GM08714 (cell line): ENCODE data around the gene CCDC7.
"Not testable (repeated sequence)": the region's sequence is repeated elsewhere in the genome, so short reads cannot be mapped to it uniquely, and the experiment has no call there.

Experiments used
- H3K4me3 ChIP-seq: fragments of 200-500 bp; sonication (Bioruptor generic); 2 replicates; pipeline ENCODE4 v1.5.1; 2014; ENCODE audit warnings: mild to moderate bottlenecking, low read length, inconsistent platforms
- ZNF274 ChIP-seq: IDR thresholded peaks from 2 replicates; pipeline ENCODE4 v1.6.1; 2012; ENCODE audit warnings: mild to moderate bottlenecking, low read depth, low read length

CCDC7 gene

DNA sequence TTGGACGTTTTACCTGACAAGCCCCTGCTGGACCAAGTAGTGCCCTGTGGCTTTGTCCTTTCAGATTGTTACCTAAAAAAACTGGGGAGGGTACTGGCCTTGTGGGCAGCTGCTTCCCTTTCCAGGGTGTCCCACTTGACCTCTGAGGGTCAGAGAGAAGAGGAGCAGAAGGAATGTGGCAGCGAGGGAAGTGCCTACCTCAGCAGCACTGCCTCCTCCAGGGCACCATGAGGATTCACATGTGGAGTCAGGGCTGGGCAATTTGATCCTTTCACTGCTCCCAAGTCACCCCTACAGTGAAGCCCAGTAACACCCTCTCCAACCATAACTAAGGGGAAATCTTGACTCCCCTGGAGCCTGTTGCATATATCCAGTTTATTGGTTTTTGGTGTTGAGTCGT, 447.5 kb downstream of the CCDC7 start:
- H3K4me3 ChIP-seq: no peak overlapping the region
- TF ChIP-seq ZNF274: no peak

DNA sequence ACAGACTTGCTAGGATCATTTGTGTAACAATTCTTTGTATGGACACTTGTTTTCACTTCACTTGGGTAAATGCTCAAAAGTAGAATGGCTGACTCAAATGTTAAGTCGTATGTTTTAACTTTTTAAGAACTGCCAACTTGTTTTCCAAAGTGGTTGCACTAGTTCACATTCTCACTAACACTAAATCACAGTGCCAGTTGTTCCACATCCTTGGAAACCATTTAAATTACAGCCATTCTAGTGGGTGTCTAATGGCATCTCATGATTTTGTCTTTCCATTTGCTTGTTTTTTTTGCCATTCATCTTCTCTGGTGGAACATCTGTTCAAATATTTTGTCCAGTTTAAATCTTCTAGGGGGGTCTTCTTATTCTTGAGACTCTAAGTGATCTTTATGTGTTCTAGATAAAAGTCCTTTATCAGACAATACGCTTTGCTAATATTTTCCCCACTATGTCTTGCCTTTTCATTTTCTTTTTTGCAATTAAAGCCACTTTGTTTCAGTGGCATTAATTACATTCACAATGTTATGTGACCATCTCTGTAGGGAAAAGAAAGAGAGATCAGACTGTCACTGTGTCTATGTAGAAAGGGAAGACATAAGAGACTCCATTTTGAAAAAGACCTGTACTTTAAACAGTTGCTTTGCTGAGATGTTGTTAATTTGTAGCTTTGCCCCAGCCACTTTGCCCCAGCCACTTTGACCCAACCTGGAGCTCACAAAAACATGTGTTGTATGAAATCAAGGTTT, 448.1 kb downstream of the CCDC7 start:
- H3K4me3 ChIP-seq: no peak overlapping the region
- no peak for TF ChIP-seq ZNF274

DNA sequence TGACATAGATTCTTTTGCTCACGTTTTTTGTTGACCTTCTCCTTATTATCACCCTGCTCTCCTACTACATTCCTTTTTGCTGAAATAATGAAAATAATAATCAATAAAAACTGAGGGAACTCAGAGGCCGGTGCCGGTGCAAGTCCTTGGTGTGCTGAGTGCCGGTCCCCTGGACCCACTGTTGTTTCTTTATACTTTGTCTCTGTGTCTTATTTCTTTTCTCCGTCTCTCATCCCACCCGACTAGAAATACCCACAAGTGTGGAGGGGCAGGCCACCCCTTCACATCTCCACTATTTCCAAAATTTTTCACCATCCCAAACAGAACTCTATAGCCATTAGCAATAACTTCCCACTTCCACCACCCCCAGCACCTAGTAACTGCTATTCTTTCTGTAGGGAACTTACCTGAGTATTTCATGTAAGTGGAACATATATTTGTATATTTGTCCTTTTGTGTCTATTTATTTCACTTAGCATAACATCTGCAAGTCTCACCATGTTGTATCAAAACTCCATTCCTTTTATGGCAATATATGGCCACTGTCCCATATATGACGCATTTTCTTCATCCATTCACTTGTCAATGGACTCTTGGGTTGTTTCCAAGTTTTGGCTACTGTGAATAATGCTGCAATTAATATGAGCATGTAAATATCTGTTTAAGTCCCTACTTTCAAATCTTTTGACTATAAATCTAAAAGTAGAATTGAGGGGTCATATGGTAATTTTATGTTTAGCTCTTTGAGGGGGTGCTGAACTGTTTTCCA, 449.4 kb downstream of the CCDC7 start:
- H3K4me3 ChIP-seq: not testable (repeated sequence)

DNA sequence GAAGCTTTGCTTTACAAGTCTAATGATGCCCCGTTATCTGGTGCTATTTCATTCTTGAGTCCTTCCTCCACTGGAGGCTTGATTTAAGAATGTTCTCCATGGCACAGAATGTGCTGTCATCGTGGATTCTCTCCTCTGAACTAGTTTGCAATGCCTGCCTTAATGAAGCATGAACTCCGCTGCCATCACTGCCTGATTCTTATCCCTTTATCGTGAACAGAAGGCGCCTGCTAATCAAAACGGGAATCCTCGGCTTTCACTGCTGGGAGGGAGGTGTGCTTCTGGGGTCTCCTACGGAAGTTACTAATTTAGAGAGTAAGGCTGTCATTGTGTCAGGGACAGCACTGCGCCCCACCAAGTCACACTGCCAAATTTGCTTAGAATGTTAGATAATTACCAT, 455.9 kb downstream of the CCDC7 start:
- TF ChIP-seq ZNF274: no peak
- H3K4me3 ChIP-seq: no peak overlapping the region

DNA sequence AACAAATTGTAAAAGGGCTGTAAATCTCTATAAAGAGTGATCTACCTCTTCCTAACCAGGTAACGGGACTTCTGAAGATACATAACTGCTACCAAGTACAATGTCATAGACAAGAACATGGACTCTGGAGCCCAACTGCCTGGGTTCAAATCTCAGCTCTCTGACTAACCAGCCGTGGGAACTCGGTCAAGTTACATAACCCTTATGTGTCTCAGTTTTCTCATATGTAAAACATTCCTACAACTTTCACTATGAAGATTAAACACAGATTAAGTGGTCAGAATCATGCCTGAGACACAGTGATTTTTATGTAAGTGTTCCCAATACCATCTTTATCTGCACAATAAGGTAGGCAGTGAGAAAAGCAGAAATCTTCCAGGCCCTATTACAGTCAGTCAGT, 459.5 kb downstream of the CCDC7 start:
- no peak for TF ChIP-seq ZNF274
- H3K4me3 ChIP-seq: no peak overlapping the region

DNA sequence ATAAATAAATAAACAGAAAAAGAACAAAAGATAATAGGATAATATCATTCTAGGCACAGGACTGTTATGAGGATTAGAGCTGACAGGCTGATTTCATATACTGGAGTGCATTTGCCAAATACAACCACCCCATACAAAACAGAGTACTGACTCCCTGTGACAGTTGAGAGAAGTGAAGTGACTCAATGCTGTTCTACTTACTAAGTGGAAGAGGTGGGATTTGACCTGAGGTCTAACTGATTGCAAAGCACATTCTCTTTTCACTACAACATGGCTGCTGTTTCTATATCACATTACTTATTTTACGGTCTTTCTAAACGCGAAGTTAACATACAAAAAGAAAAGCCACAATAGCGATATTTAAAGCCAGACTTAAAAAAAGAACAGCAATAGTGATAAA, 460.7 kb downstream of the CCDC7 start:
- no peak overlapping the region for H3K4me3 ChIP-seq
- no peak for TF ChIP-seq ZNF274

DNA sequence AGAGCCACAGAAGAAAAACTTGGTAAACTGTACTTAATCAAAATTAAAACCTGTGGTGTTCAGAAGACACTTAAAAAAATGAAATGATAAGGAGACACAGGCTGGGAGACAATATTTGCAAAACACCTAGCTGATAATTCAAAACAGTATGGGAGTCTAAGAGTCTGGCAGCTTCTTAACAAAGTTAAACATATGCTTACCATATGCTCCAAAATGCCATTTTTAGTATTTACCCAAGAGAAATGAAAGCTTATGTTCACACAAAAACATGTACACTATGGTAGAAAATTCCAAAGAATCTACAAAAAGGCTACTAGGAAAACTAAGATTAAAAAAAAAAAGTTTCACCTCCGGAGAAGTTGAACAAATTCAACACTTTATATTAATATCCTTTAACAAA, 463.5 kb downstream of the CCDC7 start:
- no peak for TF ChIP-seq ZNF274
- no peak overlapping the region for H3K4me3 ChIP-seq

DNA sequence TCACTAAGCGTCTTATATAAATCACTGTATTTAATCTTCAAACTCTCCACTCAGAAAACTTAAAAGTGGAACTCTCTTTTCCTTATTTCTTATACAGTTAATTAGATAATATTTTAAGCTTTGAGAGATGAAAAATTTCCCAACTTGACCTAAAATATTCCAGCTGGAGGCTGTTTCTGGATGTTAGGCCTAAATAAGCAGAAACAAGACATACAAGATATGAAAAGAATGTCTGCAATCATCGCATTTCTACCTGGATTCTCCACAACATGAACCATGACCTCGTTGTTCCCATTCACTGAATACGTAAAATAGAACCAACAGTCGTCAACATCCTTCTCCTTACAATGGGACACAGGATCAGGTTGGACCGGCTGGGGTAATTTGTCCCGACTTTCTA, 464.0 kb downstream of the CCDC7 start:
- not testable (repeated sequence) for H3K4me3 ChIP-seq

DNA sequence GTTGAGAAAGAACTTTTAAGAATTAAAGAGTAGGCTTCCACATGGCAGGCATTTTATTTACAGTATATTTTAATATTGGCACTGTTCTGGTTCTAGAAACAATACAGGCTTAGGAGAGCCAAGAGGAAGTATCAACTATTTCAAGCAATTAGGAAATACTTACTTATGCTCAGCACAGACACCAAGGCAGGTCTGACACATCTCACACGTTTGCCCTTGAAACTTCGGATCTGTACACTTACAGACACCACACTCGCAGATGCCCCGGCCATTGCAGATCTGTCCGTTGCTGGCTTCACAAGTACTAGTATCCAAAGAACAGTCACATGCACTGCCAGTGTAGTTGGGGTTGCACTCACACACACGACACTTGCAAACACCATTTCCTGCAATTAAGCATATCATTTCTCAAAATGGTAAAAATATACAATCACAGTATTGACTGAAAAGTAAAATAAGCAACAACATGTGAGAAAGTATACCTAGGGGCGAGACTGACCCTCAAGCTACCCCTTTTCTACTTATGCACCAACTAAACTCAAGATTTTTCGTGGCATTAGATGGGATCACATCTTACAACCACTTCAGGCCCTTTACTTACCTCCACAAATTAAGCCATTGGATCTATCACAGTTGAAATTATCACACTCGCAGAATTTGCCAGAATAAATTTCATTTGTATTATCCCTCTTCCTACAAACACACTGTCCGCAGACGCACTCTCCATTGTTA, 465.5 kb downstream of the CCDC7 start:
- no peak overlapping the region for H3K4me3 ChIP-seq

DNA sequence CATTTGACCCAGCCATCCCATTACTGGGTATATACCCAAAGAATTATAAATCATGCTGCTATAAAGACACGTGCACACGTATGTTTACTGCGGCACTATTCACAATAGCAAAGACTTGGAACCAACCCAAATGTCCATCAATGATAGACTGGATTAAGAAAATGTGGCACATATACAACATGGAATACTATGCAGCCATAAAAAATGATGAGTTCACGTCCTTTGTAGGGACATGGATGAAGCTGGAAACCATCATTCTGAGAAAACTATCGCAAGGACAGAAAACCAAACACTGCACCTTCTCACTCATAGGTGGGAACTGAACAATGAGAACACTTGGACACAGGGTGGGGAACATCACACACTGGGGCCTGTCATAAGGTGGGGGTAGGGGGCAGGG, 471.9 kb downstream of the CCDC7 start:
- H3K4me3 ChIP-seq: not testable (repeated sequence)

More for the DNA sequence above, 465.5 kb downstream of the CCDC7 start:
- no peak for TF ChIP-seq ZNF274

DNA sequence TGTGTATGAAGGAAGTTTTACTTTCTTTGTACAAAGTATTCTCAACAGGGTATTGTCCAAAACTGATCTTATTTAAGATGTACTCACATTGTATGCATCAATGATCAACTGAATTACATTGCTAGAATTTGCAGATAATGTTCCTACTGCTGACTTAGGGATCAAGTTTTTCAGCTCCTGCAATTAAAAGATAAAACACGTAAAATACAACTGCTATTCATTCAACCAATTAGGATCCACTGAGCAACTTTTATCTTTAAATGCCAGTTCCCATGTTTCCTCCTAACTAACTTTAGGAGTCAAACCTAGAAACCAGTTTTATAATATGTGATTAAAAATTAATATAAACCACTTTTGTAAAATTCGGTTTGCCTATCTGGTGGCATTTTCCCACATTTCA, 476.2 kb downstream of the CCDC7 start:
- no peak for TF ChIP-seq ZNF274
- H3K4me3 ChIP-seq: no peak overlapping the region

DNA sequence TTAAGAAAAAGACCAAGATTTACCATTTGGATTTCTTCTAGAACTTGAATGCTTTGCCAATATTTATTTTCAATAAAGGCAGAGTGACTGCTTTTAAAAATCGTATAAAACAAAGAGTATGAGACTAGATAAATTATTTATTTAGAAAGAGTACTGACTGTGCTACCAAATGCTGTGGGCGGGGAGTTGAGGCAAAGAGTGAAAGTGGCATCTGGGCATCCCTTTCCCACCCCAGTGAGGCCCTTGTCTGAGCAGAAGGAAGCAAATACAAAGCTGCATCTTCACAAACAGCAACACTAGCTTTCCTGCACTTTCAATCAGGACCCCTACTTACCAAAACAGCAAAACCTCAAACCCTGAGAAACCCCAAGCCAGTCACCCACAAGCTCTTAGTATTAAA, 477.2 kb downstream of the CCDC7 start:
- no peak overlapping the region for H3K4me3 ChIP-seq
- TF ChIP-seq ZNF274: no peak

DNA sequence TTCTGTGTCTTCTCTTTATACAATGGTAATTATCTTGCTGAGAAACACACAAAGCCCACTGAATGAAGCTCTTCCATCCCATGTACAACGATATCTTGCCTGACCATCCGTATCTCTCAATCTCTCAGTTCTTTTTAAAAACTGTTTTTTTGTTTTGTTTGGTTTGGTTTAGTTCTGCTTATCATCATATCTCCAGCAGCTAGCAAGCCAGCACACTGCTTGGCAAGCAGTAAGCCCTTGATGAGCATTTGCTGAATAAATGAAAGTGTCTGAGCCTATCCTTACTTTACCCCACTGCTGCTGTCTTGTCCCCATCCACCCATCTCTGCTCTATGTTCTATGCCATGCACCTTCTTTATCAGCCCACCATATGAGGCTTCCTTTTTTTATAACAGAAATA, 477.9 kb downstream of the CCDC7 start:
- no peak for TF ChIP-seq ZNF274

More for the DNA sequence above, 477.9 kb downstream of the CCDC7 start:
- no peak overlapping the region for H3K4me3 ChIP-seq
